IPS-NIHi7 (cell line): ENCODE results near the gene PRKAB1.

Source experiments
- DNase-seq: peaks from one replicate; pipeline ENCODE4 v3.0.0; 2012; ENCODE audit warnings: mixed read lengths; ENCODE audit errors: extremely low spot score

Gene PRKAB1

GRCh38 chr12:119661882-119662281 lies 6.1 kb upstream of the PRKAB1 start:
- no peak for DNase-seq

DNA sequence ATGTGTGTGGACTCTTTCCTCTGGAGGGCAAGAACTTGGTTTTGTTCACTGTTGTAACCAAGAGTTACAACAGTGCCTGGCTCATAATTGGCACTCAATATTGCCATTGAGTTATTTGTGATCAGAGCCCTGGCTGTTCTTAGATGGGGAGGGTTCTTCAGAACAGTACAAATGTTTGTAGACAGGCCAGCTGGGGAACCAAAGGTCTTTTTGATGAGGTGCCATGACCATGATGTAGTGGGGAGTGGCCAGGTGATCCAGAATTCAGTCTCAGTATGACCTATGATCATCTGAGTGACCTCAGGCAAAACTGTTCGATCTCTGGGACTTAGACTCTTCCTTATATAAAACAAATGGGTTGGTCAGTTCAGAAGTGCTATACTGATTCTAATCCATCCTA lies 3.3 kb upstream of the PRKAB1 start:
- no peak for DNase-seq

- DNase-seq: no peak
Measured at GRCh38 chr12:119665164-119665929, 2.6 kb upstream of the PRKAB1 start.

DNA sequence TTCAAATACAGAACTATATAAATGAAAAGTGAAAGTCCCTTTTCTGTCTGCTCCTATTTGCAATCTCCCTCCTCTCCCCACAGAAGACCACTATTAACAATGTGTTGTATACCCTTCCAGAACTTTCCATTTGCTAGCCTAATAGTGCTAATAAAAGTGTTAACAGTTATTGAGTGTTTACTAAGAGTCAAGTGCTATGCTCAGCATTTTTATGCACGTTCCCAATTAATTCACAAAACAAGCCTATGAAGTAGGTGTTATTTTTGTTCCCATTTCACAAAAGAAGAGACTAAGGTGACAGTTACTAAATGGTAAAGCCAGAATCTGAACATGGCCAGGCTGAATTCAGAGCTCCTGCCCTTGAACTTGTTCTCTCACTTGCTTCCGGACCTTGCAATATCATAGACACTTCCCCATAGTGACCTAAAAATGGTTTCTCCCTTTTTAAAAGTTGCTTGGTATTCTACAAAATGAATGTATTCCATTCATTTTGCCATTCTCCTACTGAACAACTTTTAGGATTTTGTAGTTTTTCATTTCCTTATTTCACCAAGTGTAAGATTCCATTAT lies 1.6 kb upstream of the PRKAB1 start:
- DNase-seq: no peak

- DNase-seq: no peak
Measured at GRCh38 chr12:119666900-119667576, 895 bp upstream of the PRKAB1 start.

DNA sequence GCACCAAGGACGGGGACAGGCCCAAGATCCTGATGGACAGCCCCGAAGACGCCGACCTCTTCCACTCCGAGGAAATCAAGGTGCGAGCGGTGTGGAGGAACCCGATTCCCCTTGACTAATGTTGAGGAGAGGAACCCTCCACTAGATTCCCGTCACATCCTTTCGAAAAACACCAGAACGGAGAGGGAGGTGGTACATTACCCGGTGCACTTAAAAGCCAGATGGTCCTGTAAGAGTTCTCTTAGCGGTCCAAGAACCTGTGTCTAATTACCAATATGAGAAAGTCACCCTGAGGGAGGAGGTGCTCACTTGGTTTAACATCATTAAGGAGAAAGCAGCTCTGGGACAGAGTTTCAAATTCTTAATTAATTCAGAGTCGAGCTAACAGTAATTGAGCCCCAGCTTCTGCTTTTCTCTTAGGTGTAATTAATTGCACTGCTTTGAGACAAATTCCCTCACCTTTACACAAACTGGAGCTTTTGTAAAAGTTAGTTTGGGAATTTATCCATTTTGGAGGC lies 450 bp downstream of the PRKAB1 start:
- no peak for DNase-seq

DNA sequence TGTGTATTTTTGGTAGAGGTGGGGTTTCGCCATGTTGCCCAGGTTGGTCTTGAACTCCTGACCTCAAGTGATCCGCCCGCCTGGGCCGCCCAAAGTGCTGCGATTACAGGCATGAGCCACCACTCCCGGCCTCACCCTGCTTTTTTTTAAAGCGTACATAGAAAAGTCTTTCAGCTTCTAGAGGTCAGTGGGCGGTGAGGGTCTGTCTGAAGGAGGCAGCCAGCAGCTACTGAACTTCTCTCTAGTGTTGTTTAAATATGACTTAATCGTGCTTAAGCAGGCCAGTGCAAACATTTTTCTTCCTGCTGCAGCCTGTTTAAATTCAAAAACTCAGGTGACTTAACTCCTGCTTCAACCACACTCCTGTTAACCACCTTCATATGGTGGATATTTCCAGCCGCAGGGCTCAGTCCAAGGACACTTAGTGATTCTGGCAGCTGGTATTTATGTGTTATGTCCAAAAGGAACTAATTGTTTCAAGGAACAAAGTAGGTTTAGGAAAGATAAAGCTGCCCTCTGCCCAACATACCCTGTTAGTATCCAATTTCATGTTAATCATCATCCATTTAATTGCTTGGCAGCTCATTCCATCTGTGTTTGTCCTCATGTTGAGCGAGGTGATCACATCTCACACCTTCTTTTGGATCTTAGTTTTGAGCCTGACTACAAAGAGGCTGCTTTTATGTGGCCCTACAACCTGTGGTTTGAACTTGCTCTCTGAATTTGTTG lies 2.0 kb downstream of the PRKAB1 start:
- no peak for DNase-seq

GRCh38 chr12:119671070-119671469 lies 3.1 kb downstream of the PRKAB1 start:
- DNase-seq: no peak

DNA sequence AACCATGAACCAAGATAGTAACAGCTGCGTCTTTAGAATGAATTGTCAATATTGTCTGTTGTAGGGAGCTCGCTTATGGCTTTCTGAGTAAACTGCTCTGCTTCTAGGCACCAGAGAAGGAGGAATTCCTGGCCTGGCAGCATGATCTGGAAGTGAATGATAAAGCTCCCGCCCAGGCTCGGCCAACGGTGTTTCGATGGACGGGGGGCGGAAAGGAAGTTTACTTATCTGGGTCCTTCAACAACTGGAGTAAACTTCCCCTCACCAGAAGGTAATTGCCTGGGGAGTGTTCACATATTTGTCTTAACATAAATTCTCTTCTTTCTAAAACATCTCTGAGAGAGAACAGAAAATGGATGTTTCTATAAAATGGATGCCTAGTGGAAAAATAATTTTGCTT lies 4.3 kb downstream of the PRKAB1 start:
- no peak for DNase-seq

- DNase-seq: no peak
Measured at GRCh38 chr12:119673634-119674033, 5.7 kb downstream of the PRKAB1 start.

- no peak for DNase-seq
Measured at GRCh38 chr12:119674560-119674959, 6.6 kb downstream of the PRKAB1 start.

GRCh38 chr12:119676022-119676421 lies 8.1 kb downstream of the PRKAB1 start:
- no peak for DNase-seq

- no peak for DNase-seq
Measured at GRCh38 chr12:119676573-119676972, 8.6 kb downstream of the PRKAB1 start.

GRCh38 chr12:119678459-119678858 lies 10.5 kb downstream of the PRKAB1 start:
- no peak for DNase-seq

DNA sequence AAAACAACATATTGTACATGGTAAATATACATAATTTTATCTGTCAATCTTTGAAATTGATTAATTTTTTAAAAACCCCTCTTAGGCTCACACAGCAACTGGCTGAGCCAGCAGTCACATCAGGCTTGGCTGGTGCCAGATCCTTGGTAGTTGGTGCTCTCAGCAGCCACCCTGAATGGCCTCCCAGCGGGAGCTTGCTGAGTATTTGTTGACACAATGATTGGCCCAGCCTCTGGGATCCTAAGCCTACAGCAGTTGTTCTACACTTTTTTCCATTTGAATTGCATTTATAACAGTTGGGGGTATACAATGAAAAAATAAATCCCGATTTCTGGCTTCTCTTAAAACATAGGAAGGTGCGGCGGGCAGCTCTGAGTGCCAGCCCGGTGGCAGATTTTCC lies 11.1 kb downstream of the PRKAB1 start:
- no peak for DNase-seq

GRCh38 chr12:119679490-119679889 lies 11.6 kb downstream of the PRKAB1 start:
- DNase-seq: no peak

GRCh38 chr12:119681111-119681510 lies 13.2 kb downstream of the PRKAB1 start:
- no peak for DNase-seq

- DNase-seq: no peak
Measured at GRCh38 chr12:119681728-119682638, 14.1 kb downstream of the PRKAB1 start.

- DNase-seq: no peak
Measured at GRCh38 chr12:119682639-119683252, 14.8 kb downstream of the PRKAB1 start.

GRCh38 chr12:119683413-119683812 lies 15.5 kb downstream of the PRKAB1 start:
- no peak for DNase-seq

DNA sequence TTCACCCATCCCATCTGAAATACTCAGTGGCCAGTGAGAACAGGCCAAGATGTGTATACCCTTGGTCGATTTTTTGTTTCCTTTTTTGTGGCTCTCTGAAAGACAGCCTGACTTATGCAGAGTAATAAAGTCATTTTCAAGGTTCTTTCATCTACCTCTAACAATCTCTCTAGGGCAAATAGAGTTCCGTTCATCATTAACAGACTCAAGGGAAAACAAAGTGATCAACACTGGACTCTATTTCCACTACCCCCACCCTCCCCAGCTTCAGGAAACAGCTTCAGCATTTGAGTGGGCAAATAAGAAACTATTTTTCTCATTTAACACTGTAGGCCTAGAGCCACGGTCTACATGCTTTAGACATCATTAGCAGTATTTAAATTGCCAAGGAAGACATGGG lies 15.9 kb downstream of the PRKAB1 start:
- DNase-seq: no peak
